ENCODE measurements around the gene MYO16.

MYO16 gene

DNA sequence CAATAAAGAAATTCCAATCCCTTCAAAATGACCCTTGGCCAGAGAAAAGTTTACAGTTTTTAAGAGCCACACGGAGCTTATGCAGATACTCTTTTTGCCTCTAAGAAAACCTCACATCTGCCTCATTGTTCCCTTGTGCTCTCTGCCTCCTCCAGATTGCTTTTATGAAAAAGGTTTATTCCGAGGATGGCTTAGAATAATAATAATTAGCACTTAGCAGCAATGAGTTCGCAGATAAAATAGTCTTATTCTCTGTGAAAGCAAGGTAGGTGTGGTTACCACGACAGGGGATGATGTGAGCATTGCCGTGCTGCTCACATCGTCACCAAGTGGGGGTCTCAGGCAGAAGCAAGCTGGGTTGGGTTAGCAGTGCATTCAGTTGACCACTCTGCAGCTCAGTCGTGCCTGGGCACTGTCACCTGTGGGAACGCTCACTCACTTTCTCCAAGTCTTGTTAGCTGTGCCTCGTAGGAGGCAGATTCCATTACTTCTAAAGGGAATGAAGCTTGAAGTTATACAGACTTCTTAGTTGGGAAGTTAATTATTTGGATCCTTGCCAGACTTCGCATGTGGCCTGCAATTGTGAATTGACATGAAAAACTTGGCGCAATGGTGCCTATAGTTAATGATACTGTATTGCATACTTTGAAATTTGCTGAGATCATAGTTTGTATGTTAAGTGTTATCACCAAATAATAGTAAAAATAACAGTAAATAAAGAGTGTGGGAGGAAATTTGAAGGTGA, 157.2 kb downstream of the MYO16 start:
- H3K4me1 Mint-ChIP-seq, result no peaks in the 10 kb centered on the region
- H3K4me3 Mint-ChIP-seq, result no peak overlapping the region
- ATAC-seq, result no peak
- no peak overlapping the region for H3K27ac Mint-ChIP-seq
- H3K36me3 Mint-ChIP-seq, result no peaks in the 10 kb centered on the region
- DNase-seq (ENCODE audit: low spot score in 2 of 2), result no peak
- H3K9me3 Mint-ChIP-seq, result peaks cover 7% of the 10 kb centered on the region

GRCh38 chr13:108787700-108788414, 158.4 kb downstream of the MYO16 start:
- Mint-ChIP-seq H3K27ac (no peak overlapping the region), H3K4me3 (no peak overlapping the region), H3K4me1 (no peaks in the 10 kb centered on the region), H3K9me3 (peaks cover 7% of the 10 kb centered on the region), H3K36me3 (no peaks in the 10 kb centered on the region)
- ATAC-seq, result no peak
- DNase-seq (ENCODE audit: low spot score in 2 of 2), result no peak

DNA sequence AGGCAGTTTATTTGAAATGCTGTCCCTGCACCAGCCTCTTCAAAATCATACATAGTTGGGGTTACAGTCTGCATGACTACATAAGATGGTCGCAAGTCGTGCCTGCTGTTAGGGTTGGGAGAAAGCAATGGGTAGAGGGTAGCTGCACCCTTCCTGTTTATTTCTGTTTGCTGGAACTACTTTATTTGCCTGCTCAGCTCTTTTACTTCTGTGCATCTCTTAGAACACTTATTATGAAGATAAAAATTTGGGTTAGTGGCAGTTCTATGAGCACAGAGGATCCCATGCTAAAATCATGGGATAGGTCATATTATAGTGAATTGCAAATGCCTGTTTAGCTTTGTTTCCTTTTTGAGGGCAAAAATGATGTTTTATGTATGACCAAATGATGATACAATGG, 160.1 kb downstream of the MYO16 start:
- Mint-ChIP-seq H3K27ac (no peak overlapping the region), H3K4me1 (no peaks in the 10 kb centered on the region), H3K9me3 (peaks cover 7% of the 10 kb centered on the region), H3K36me3 (no peaks in the 10 kb centered on the region), H3K4me3 (no peak overlapping the region)
- DNase-seq (ENCODE audit: low spot score in 2 of 2), result no peak
- ATAC-seq, result no peak

- DNase-seq (ENCODE audit: low spot score in 2 of 2) (no peak), ATAC-seq (no peak)
- Mint-ChIP-seq H3K9me3 (peaks cover 3% of the 10 kb centered on the region), H3K4me3 (no peak overlapping the region), H3K36me3 (no peaks in the 10 kb centered on the region), H3K4me1 (no peaks in the 10 kb centered on the region), H3K27ac (no peak overlapping the region)
Measured at GRCh38 chr13:108795841-108796240, 166.4 kb downstream of the MYO16 start.

- H3K4me3 Mint-ChIP-seq, result no peak overlapping the region
Measured at GRCh38 chr13:108797354-108797753, 167.9 kb downstream of the MYO16 start.

DNA sequence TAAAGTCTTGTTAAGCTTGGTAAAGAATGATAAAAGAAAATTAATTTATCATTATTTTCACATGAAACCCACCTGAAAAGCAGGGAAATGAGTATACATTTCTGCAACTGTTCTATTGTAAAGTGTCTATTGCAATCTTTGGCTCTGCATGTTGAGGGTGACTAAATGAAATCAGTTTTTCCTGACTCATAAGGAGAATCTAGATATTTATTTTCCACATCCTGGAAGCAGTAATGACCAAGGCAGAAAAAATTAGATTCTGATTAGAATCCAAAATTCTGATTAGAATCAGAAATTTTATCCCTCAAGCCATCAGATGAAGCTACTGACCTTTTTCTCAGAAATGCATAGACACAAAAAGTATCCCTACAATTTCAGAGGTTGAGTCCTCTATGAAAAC, 178.4 kb downstream of the MYO16 start:
- H3K36me3 Mint-ChIP-seq, result no peaks in the 10 kb centered on the region
- DNase-seq (ENCODE audit: low spot score in 2 of 2), result no peak

More at GRCh38 chr13:108797354-108797753, 167.9 kb downstream of the MYO16 start:
- no peak overlapping the region for H3K27ac Mint-ChIP-seq
- no peaks in the 10 kb centered on the region for H3K4me1 Mint-ChIP-seq
- H3K36me3 Mint-ChIP-seq, result no peaks in the 10 kb centered on the region
- no peak for DNase-seq (ENCODE audit: low spot score in 2 of 2)
- H3K9me3 Mint-ChIP-seq, result peaks cover 7% of the 10 kb centered on the region
- ATAC-seq, result no peak

DNA sequence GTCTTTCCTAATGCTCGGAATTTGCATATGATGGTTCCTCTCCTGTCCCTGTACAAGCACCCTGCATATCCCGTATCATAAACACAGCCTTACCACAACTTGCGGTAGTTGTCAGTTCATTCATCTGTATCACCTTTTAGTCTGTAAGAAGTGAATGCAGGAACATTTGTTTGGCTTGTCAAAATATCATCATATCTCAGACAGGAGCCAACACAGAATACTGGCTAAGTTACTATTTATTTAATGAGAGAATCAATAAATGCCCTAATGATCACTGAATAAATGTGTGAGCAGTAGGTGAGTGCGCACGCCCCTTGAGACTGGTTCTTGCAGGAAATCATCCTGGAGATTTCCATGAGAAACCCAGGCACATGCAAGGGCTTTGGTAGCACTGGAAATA, 182.8 kb downstream of the MYO16 start:
- Mint-ChIP-seq H3K4me3 (no peak overlapping the region), H3K9me3 (peaks cover 6% of the 10 kb centered on the region), H3K4me1 (no peaks in the 10 kb centered on the region)

More for the DNA sequence above, 178.4 kb downstream of the MYO16 start:
- no peak overlapping the region for H3K27ac Mint-ChIP-seq
- ATAC-seq, result no peak
- H3K9me3 Mint-ChIP-seq, result peaks cover 4% of the 10 kb centered on the region
- H3K4me3 Mint-ChIP-seq, result no peak overlapping the region
- no peaks in the 10 kb centered on the region for H3K4me1 Mint-ChIP-seq

DNA sequence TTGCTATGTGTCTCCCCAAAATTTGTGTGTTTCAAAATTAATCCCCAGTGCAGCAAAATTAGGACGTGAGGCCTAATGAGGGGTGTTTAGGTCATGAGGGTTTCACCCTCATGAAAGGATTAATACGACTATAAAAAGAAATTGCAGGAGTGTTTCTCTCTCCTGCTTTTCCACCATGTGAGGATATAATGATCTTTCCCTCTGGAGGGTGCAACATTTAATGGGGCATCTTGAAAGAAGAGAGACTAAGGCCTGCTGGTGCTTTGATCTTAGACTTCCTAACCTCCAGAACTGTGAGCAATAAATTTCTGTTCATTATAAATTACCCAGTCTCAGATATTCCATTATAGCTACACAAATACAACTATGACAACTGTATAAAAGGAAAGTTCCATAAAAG, 183.2 kb downstream of the MYO16 start:
- H3K27ac Mint-ChIP-seq, result no peak overlapping the region
- H3K4me3 Mint-ChIP-seq, result no peak overlapping the region

More for the DNA sequence above, 182.8 kb downstream of the MYO16 start:
- ATAC-seq (no peak), DNase-seq (ENCODE audit: low spot score in 2 of 2) (no peak)
- no peaks in the 10 kb centered on the region for H3K36me3 Mint-ChIP-seq
- no peak overlapping the region for H3K27ac Mint-ChIP-seq

DNA sequence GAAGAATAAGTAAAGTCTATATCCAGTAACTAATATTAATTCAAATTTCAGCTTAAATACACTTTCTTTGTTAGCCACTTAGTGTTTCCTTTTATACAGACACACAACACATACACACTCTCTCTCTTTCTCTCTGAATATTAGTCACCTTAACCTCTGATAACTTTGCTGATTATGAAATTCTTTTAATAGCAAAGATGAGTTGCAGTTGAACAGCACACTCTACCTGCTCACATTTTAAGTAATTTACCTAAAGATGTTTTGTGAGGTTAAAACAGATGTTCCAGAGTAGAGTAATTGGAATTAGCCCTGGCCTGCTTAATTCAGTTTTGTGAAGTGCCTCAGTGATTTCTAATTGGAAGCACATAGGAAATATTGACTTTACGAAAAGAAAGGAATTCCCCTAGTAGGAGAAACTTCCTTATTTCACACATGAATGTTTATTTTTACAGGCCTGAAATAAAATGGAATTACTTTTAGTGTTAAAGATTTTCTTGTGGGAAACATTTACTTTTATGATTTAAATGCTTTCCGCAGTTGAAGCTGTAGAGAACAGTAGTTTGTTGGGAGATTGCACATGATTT, 184.3 kb downstream of the MYO16 start:
- H3K4me3 Mint-ChIP-seq, result no peak overlapping the region
- H3K36me3 Mint-ChIP-seq, result no peaks in the 10 kb centered on the region

More for the DNA sequence above, 183.2 kb downstream of the MYO16 start:
- Mint-ChIP-seq H3K9me3 (peaks cover 7% of the 10 kb centered on the region), H3K36me3 (no peaks in the 10 kb centered on the region), H3K4me1 (no peaks in the 10 kb centered on the region)
- ATAC-seq, result no peak
- no peak for DNase-seq (ENCODE audit: low spot score in 2 of 2)

GRCh38 chr13:108816375-108816774, 187.0 kb downstream of the MYO16 start:
- no peak for DNase-seq (ENCODE audit: low spot score in 2 of 2)
- Mint-ChIP-seq H3K27ac (no peak overlapping the region), H3K4me1 (no peaks in the 10 kb centered on the region), H3K9me3 (peaks cover 7% of the 10 kb centered on the region), H3K4me3 (no peak overlapping the region), H3K36me3 (no peaks in the 10 kb centered on the region)
- no peak for ATAC-seq

More for the DNA sequence above, 184.3 kb downstream of the MYO16 start:
- no peak overlapping the region for H3K27ac Mint-ChIP-seq
- DNase-seq (ENCODE audit: low spot score in 2 of 2) (no peak), ATAC-seq (no peak)
- H3K9me3 Mint-ChIP-seq, result peaks cover 7% of the 10 kb centered on the region
- no peaks in the 10 kb centered on the region for H3K4me1 Mint-ChIP-seq

DNA sequence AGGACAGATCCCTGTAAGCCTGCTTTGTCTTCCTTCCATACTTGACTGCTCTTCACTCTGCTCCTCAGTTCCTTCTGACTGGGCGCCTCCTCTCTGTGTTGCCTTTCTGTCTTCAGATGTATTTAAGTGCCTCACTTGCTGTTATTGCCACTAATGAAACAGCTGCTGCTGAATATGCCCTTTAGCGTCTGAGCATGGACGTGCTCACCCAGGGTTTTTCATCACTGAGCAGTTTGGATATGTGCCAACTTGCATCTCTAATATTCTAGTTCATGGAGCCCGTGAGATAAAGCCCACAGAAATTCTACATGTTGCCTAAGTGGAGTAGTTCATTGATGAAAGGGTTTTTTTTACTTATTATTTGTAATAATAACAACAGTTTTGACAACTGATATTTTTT, 198.2 kb downstream of the MYO16 start:
- peaks cover 5% of the 10 kb centered on the region for H3K9me3 Mint-ChIP-seq
- no peaks in the 10 kb centered on the region for H3K4me1 Mint-ChIP-seq
- DNase-seq (ENCODE audit: low spot score in 2 of 2), result no peak
- H3K4me3 Mint-ChIP-seq, result no peak overlapping the region
- no peaks in the 10 kb centered on the region for H3K36me3 Mint-ChIP-seq
- no peak overlapping the region for H3K27ac Mint-ChIP-seq
- ATAC-seq, result no peak

GRCh38 chr13:108828086-108828815, 198.8 kb downstream of the MYO16 start:
- Mint-ChIP-seq H3K4me3 (no peak overlapping the region), H3K9me3 (peaks cover 5% of the 10 kb centered on the region), H3K36me3 (no peaks in the 10 kb centered on the region), H3K4me1 (no peaks in the 10 kb centered on the region), H3K27ac (no peak overlapping the region)
- ATAC-seq (no peak), DNase-seq (ENCODE audit: low spot score in 2 of 2) (no peak)

DNA sequence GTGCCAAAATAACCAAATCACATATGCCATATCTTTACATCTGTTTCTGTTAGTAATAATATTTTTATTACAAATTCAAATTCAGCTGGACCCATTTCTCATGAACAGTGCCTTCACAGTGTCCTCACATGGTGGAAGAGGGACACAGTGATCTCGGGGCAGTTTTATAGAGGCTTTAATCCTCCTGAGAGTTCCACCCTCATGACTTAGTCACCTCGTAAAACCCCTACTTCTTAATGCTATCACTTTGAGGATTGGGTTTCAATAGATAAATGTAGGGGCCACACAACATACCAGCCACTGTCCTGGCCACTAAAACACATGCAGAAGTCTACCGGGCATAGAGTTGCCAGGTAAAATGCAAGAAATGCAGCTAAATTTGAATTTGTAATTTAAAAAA, 201.5 kb downstream of the MYO16 start:
- Mint-ChIP-seq H3K9me3 (peaks cover 5% of the 10 kb centered on the region), H3K27ac (no peak overlapping the region), H3K36me3 (no peaks in the 10 kb centered on the region), H3K4me1 (no peaks in the 10 kb centered on the region), H3K4me3 (no peak overlapping the region)
- ATAC-seq (no peak), DNase-seq (ENCODE audit: low spot score in 2 of 2) (no peak)

- no peaks in the 10 kb centered on the region for H3K36me3 Mint-ChIP-seq
- H3K4me1 Mint-ChIP-seq, result no peaks in the 10 kb centered on the region
- ATAC-seq, result no peak
- H3K27ac Mint-ChIP-seq, result no peak overlapping the region
- DNase-seq (ENCODE audit: low spot score in 2 of 2), result no peak
- H3K4me3 Mint-ChIP-seq, result no peak overlapping the region
- no peaks in the 10 kb centered on the region for H3K9me3 Mint-ChIP-seq
Measured at GRCh38 chr13:108833531-108833930, 204.1 kb downstream of the MYO16 start.

GRCh38 chr13:108834193-108834592, 204.8 kb downstream of the MYO16 start:
- no peak overlapping the region for H3K27ac Mint-ChIP-seq
- DNase-seq (ENCODE audit: low spot score in 2 of 2), result no peak
- no peak overlapping the region for H3K4me3 Mint-ChIP-seq
- H3K4me1 Mint-ChIP-seq, result no peaks in the 10 kb centered on the region
- no peaks in the 10 kb centered on the region for H3K36me3 Mint-ChIP-seq
- no peaks in the 10 kb centered on the region for H3K9me3 Mint-ChIP-seq
- ATAC-seq, result no peak

Data from stimulated activated effector memory CD8-positive, alpha-beta T cell treated with anti-CD3 and anti-CD28 coated beads, Interleukin-12 subunit alpha, Interleukin-12 subunit beta, amount 100 ng/mL, for 72 hours (primary cell).